HG02970 (cell line): ENCODE data around the gene BCKDK.

Source experiments
- ATAC-seq: cut with Tn5 transposase; IDR thresholded peaks from one replicate; pipeline ENCODE4 v1.9.1; 2021; ENCODE audit warnings: mild to moderate bottlenecking, moderate library complexity, moderate number of reproducible peaks; ENCODE audit not compliant: unreplicated experiment, low FRiP score

Gene BCKDK

GRCh38 chr16:31079342-31079944 is 28.7 kb upstream of the BCKDK start:
- ATAC-seq = no peak

GRCh38 chr16:31080035-31080629 is 28.1 kb upstream of the BCKDK start:
- no peak for ATAC-seq

- no peak for ATAC-seq
Observed at GRCh38 chr16:31080756-31081419, 27.3 kb upstream of the BCKDK start.

GRCh38 chr16:31081428-31082351 is 26.5 kb upstream of the BCKDK start:
- no peak for ATAC-seq

GRCh38 chr16:31082368-31083045 is 25.7 kb upstream of the BCKDK start:
- no peak for ATAC-seq

GRCh38 chr16:31083081-31083480 is 25.1 kb upstream of the BCKDK start:
- no peak for ATAC-seq

GRCh38 chr16:31083556-31083955 is 24.6 kb upstream of the BCKDK start:
- ATAC-seq = no peak

- no peak for ATAC-seq
Observed at GRCh38 chr16:31083981-31084380, 24.2 kb upstream of the BCKDK start.

GRCh38 chr16:31084584-31085302 is 23.4 kb upstream of the BCKDK start:
- ATAC-seq = no peak

- ATAC-seq = no peak
Observed at GRCh38 chr16:31085411-31085810, 22.8 kb upstream of the BCKDK start.

GRCh38 chr16:31085873-31086628 is 22.1 kb upstream of the BCKDK start:
- ATAC-seq = no peak

GRCh38 chr16:31086629-31086906 is 21.6 kb upstream of the BCKDK start:
- no peak for ATAC-seq

GRCh38 chr16:31087481-31087880 is 20.7 kb upstream of the BCKDK start:
- ATAC-seq = no peak

- no peak for ATAC-seq
Observed at GRCh38 chr16:31087971-31088370, 20.2 kb upstream of the BCKDK start.

GRCh38 chr16:31088459-31089183 is 19.6 kb upstream of the BCKDK start, which contains the start of gene PRSS53:
Gene PRSS53 (minus strand): TSS chr16:31088943. CDS start chr16:31088809, 134 bp downstream.
- no peak for ATAC-seq

GRCh38 chr16:31089199-31089598 is 19.0 kb upstream of the BCKDK start:
- no peak for ATAC-seq

- no peak for ATAC-seq
Observed at GRCh38 chr16:31090540-31090939, 17.6 kb upstream of the BCKDK start.

GRCh38 chr16:31092330-31092729 is 15.9 kb upstream of the BCKDK start:
- ATAC-seq = no peak
